PC-9 (cell line): ENCODE results near the gene ADRA2B. TPM values are rescaled to one million over a fixed set of nuclear protein-coding genes. Genes with fewer than 3 reads are reported as not detected.

Experiments
- BruUV-seq: library from RNA; stranded (reverse); fragments of 400-500 nt; replicated peaks from 2 replicates; lab custom pipeline; 2021; lab: Mats Ljungman, UMichigan
- CTCF ChIA-PET: fragments of 300-600 bp; sonication (Branson Sonifier 250); formaldehyde crosslinking; loops from one replicate; lab custom pipeline; 2022; ENCODE audit warnings: antibody characterized with exemption; lab: Charles Lee
- POLR2A ChIA-PET: fragments of 300-600 bp; sonication (Branson Sonifier 250); formaldehyde crosslinking; loops from one replicate; lab custom pipeline; 2022; ENCODE audit warnings: antibody characterized with exemption; ENCODE audit not compliant: unreplicated experiment; lab: Charles Lee
- DNase-seq, 2 experiments: peaks; one replicate each; pipeline versions ENCODE4 v3.0.0 to v3.0.0-alpha.2; 2015 to 2022; ENCODE audit warnings: mixed read lengths in 1 of 2
- H2AFZ ChIP-seq: fragments of 200-600 bp; sonication (generic); 2 replicates; pipeline ENCODE4 v1.8.1; 2017; ENCODE audit warnings: antibody characterized with exemption
- H3F3A ChIP-seq: fragments of 200-600 bp; sonication (generic); 2 replicates; pipeline ENCODE4 v1.8.1; 2017; ENCODE audit warnings: antibody characterized with exemption, mild to moderate bottlenecking, low read depth; ENCODE audit not compliant: insufficient read depth
- H3K27ac ChIP-seq: fragments of 200-600 bp; sonication (generic); 2 replicates; pipeline ENCODE4 v1.6.1; 2016; ENCODE audit warnings: mixed run types
- H3K27me3 ChIP-seq: fragments of 200-600 bp; sonication (generic); 2 replicates; pipeline ENCODE4 v1.6.1; 2016; ENCODE audit warnings: low read depth, mixed run types; ENCODE audit not compliant: insufficient read depth
- H3K36me3 ChIP-seq: fragments of 200-600 bp; sonication (generic); 2 replicates; pipeline ENCODE4 v1.6.1; 2016; ENCODE audit warnings: low read depth, mixed run types
- H3K4me1 ChIP-seq: fragments of 200-600 bp; sonication (generic); replicated peaks from 2 replicates; pipeline ENCODE4 v1.6.1; 2016; ENCODE audit warnings: mixed run types; ENCODE audit not compliant: insufficient read depth
- H3K4me2 ChIP-seq: fragments of 200-600 bp; sonication (generic); 2 replicates; pipeline ENCODE4 v1.6.1; 2017; ENCODE audit warnings: mixed run types
- H3K4me3 ChIP-seq: fragments of 200-600 bp; sonication (generic); 2 replicates; pipeline ENCODE4 v1.6.1; 2016; ENCODE audit warnings: mixed run types
- H3K79me2 ChIP-seq: fragments of 200-600 bp; sonication (generic); 2 replicates; pipeline ENCODE4 v1.6.1; 2017; ENCODE audit warnings: low read depth, mixed run types
- H3K9me2 ChIP-seq: fragments of 200-600 bp; sonication (generic); 2 replicates; pipeline ENCODE4 v1.8.1; 2017; ENCODE audit warnings: mild to moderate bottlenecking; ENCODE audit not compliant: insufficient read depth
- H3K9me3 ChIP-seq: fragments of 200-600 bp; sonication (generic); 2 replicates; pipeline ENCODE4 v1.8.1; 2016; ENCODE audit warnings: low read depth; ENCODE audit not compliant: insufficient read depth
- H4K20me1 ChIP-seq: fragments of 200-600 bp; sonication (generic); 2 replicates; pipeline ENCODE4 v1.8.1; 2017; ENCODE audit not compliant: insufficient read depth
- CTCF ChIP-seq: fragments of 200-600 bp; sonication (generic); conservative IDR thresholded peaks from 2 replicates; pipeline ENCODE4 v1.6.1; 2017; ENCODE audit warnings: mixed run types, antibody characterized with exemption, mild to moderate bottlenecking, moderate library complexity
- EZH2 ChIP-seq: fragments of 200-600 bp; sonication (generic); IDR thresholded peaks from 2 replicates; pipeline ENCODE4 v1.8.0; 2017; ENCODE audit warnings: antibody characterized with exemption, low read depth
- intact Hi-C: fragments of 100-400 bp; cut with micrococcal nuclease; formaldehyde crosslinking; loops from one replicate; pipeline ENCODE4 v1.10.0; 2022; ENCODE audit not compliant: unreplicated experiment
- total RNA-seq: library from RNA; stranded (reverse); gene quantifications from 2 replicates; pipeline ENCODE4 v1.2.3, GENCODE V29; 2021

Gene ADRA2B
- total RNA-seq, 1 experiment from 2014 or later = 0.26 TPM

- Histone ChIP-seq H3F3A (no peaks in the 10 kb centered on the region), H3K4me2 (no peak overlapping the region), H3K9me2 (no peaks in the 10 kb centered on the region), H3K9me3 (no peaks in the 10 kb centered on the region), H3K27me3 (peaks cover 94% of the 10 kb centered on the region), H4K20me1 (no peaks in the 10 kb centered on the region), H3K79me2 (no peaks in the 10 kb centered on the region), H2AFZ (no peak overlapping the region), H3K4me1 (peaks cover 5% of the 10 kb centered on the region; the same call in 1 of the 2 replicates), H3K4me3 (no peak overlapping the region), H3K36me3 (no peaks in the 10 kb centered on the region), H3K27ac (no peak overlapping the region)
- TF ChIP-seq EZH2 (no peak), CTCF (no peak)
- ChIA-PET CTCF (no interaction called here), POLR2A (no interaction called here)
- DNase-seq = no peak
- intact Hi-C loops = no loop called here
- BruUV-seq = no TSS peak
These were observed 5.0 kb upstream of the ADRA2B start for GRCh38 chr2:96121414-96121813.

- Histone ChIP-seq H4K20me1 (no peaks in the 10 kb centered on the region), H3K79me2 (no peaks in the 10 kb centered on the region), H2AFZ (no peak overlapping the region), H3K4me3 (no peak overlapping the region), H3K4me1 (peaks cover 5% of the 10 kb centered on the region; the same call in 1 of the 2 replicates), H3F3A (no peaks in the 10 kb centered on the region), H3K9me3 (no peaks in the 10 kb centered on the region), H3K9me2 (no peaks in the 10 kb centered on the region), H3K4me2 (no peak overlapping the region), H3K27ac (no peak overlapping the region), H3K36me3 (no peaks in the 10 kb centered on the region), H3K27me3 (peaks cover 90% of the 10 kb centered on the region)
- intact Hi-C loops = no loop called here
- DNase-seq = no peak
- TF ChIP-seq EZH2 (no peak), CTCF (no peak)
- ChIA-PET POLR2A (no interaction called here), CTCF (no interaction called here)
- no TSS peak for BruUV-seq
These were observed 4.6 kb upstream of the ADRA2B start for GRCh38 chr2:96120991-96121390.

- no peak overlapping the region for H3K4me2 ChIP-seq
- H3K4me3 ChIP-seq = no peak overlapping the region
- TF ChIP-seq CTCF (no peak), EZH2 (no peak)
- H4K20me1 ChIP-seq = no peaks in the 10 kb centered on the region
- no TSS peak for BruUV-seq
- DNase-seq = no peak
- H3K9me3 ChIP-seq = no peaks in the 10 kb centered on the region
- CTCF ChIA-PET = no interaction called here
- peaks cover 5% of the 10 kb centered on the region; the same call in 1 of the 2 replicates for H3K4me1 ChIP-seq
- POLR2A ChIA-PET = no interaction called here
- H2AFZ ChIP-seq = no peak overlapping the region
- H3K9me2 ChIP-seq = no peaks in the 10 kb centered on the region
- intact Hi-C loops = no loop called here
- H3K27me3 ChIP-seq = peaks cover 82% of the 10 kb centered on the region
- no peaks in the 10 kb centered on the region for H3F3A ChIP-seq
- H3K36me3 ChIP-seq = no peaks in the 10 kb centered on the region
- H3K27ac ChIP-seq = no peak overlapping the region
- no peaks in the 10 kb centered on the region for H3K79me2 ChIP-seq
These were observed 3.8 kb upstream of the ADRA2B start for GRCh38 chr2:96120091-96120720.
